Activated T-cell treated with anti-CD3 and anti-CD28 coated beads for 1 hour (primary cell): ENCODE results near the gene SYF2.
"Not testable (repeated sequence)": the region's sequence is repeated elsewhere in the genome, so short reads cannot be mapped to it uniquely, and the experiment has no call there.

ENCODE experiments used
- DNase-seq: peaks from one replicate; pipeline ENCODE4 v3.0.0-alpha.2; 2020; ENCODE audit warnings: low read depth

Gene SYF2

GRCh38 chr1:25232027-25232865 lies at the start of gene SYF2:
Gene SYF2, minus strand, starts transcription at chr1:25232502. Its CDS starts 35 bp downstream, at chr1:25232467.
- peak; percentile 82 for DNase-seq

- DNase-seq, result not testable (repeated sequence)
These were observed 47.4 kb upstream of the SYF2 start for GRCh38 chr1:25279693-25280111.

GRCh38 chr1:25278790-25279189 lies 46.5 kb upstream of the SYF2 start:
- not testable (repeated sequence) for DNase-seq

GRCh38 chr1:25278358-25278757 lies 46.1 kb upstream of the SYF2 start:
- not testable (repeated sequence) for DNase-seq

- DNase-seq, result not testable (repeated sequence)
These were observed 45.0 kb upstream of the SYF2 start for GRCh38 chr1:25277295-25277694.

- DNase-seq, result not testable (repeated sequence)
These were observed 43.3 kb upstream of the SYF2 start for GRCh38 chr1:25275648-25276047.

GRCh38 chr1:25272238-25272637 lies 39.9 kb upstream of the SYF2 start, which contains the start of gene RHD:
Gene RHD, plus strand, starts transcription at chr1:25272509. Its CDS starts 39 bp downstream, at chr1:25272548.
- DNase-seq, result not testable (repeated sequence)

- DNase-seq, result not testable (repeated sequence)
These were observed 36.0 kb upstream of the SYF2 start for GRCh38 chr1:25268143-25268760.

- DNase-seq, result peak; percentile 90
These were observed 35.2 kb upstream of the SYF2 start for GRCh38 chr1:25267288-25268142.

- not testable (repeated sequence) for DNase-seq
These were observed 34.4 kb upstream of the SYF2 start for GRCh38 chr1:25266554-25267287.

GRCh38 chr1:25260336-25260735 lies 28.0 kb upstream of the SYF2 start:
- DNase-seq, result not testable (repeated sequence)

- not testable (repeated sequence) for DNase-seq
These were observed 27.5 kb upstream of the SYF2 start for GRCh38 chr1:25259813-25260212.

- DNase-seq, result no peak
These were observed 24.9 kb upstream of the SYF2 start for GRCh38 chr1:25257196-25257595.

- no peak for DNase-seq
These were observed 24.3 kb upstream of the SYF2 start for GRCh38 chr1:25256578-25256965.

GRCh38 chr1:25255706-25256577 lies 23.6 kb upstream of the SYF2 start:
- DNase-seq, result no peak

GRCh38 chr1:25253911-25254310 lies 21.6 kb upstream of the SYF2 start:
- no peak for DNase-seq

GRCh38 chr1:25247829-25248754 lies 15.8 kb upstream of the SYF2 start:
- DNase-seq, result no peak

GRCh38 chr1:25247024-25247828 lies 14.9 kb upstream of the SYF2 start, which contains the start of gene RSRP1:
Gene RSRP1, minus strand, starts transcription at chr1:25247454. Its CDS starts 491 bp downstream, at chr1:25246963.
- peak; percentile 100 for DNase-seq
